Neural cell (in vitro differentiated cells): ENCODE results near the gene STYK1.

Experiments
- CTCF ChIP-seq: fragments of 450-650 bp; IDR thresholded peaks from 2 replicates; pipeline ENCODE4 v1.5.1; 2014; ENCODE audit warnings: antibody characterized with exemption, mild to moderate bottlenecking, moderate library complexity; ENCODE audit not compliant: poor library complexity, severe bottlenecking
- EP300 ChIP-seq: fragments of 450-650 bp; conservative IDR thresholded peaks from 2 replicates; pipeline ENCODE4 v1.6.1; 2014; ENCODE audit warnings: antibody characterized with exemption, mild to moderate bottlenecking, moderate library complexity; ENCODE audit not compliant: poor library complexity, severe bottlenecking
- EZH2 ChIP-seq: fragments of 200-600, 300-800 bp; shearing (Covaris generic), sonication (generic); IDR thresholded peaks from 2 replicates; pipeline ENCODE4 v1.6.1; 2014; ENCODE audit warnings: antibody characterized with exemption, low read length, borderline replicate concordance, mild to moderate bottlenecking; ENCODE audit not compliant: insufficient read depth, poor library complexity, severe bottlenecking
- MXI1 ChIP-seq: fragments of 450-650 bp; conservative IDR thresholded peaks from 2 replicates; pipeline ENCODE4 v1.6.1; 2014; ENCODE audit warnings: antibody characterized with exemption, mild to moderate bottlenecking; ENCODE audit not compliant: poor library complexity, severe bottlenecking
- POLR2AphosphoS5 ChIP-seq: IDR thresholded peaks from 2 replicates; pipeline ENCODE4 v1.6.1; 2012
- RAD21 ChIP-seq: fragments of 450-650 bp; conservative IDR thresholded peaks from 2 replicates; pipeline ENCODE4 v1.6.1; 2014; ENCODE audit warnings: antibody characterized with exemption, mild to moderate bottlenecking, moderate library complexity
- REST ChIP-seq: IDR thresholded peaks from 2 replicates; pipeline ENCODE4 v1.6.1; 2012; ENCODE audit warnings: borderline replicate concordance
- SMC3 ChIP-seq: fragments of 450-650 bp; conservative IDR thresholded peaks from 2 replicates; pipeline ENCODE4 v1.6.1; 2014; ENCODE audit warnings: antibody characterized with exemption, mild to moderate bottlenecking, moderate library complexity; ENCODE audit not compliant: poor library complexity
- TAF1 ChIP-seq: IDR thresholded peaks from 2 replicates; pipeline ENCODE4 v1.6.1; 2012; ENCODE audit warnings: low read depth

- TF ChIP-seq CTCF = no peak
- TF ChIP-seq TAF1 = no peak
- TF ChIP-seq EZH2 = no peak
- no peak for TF ChIP-seq SMC3
- no peak for TF ChIP-seq REST
- TF ChIP-seq RAD21 = no peak
- TF ChIP-seq POLR2AphosphoS5 = no peak
- no peak for TF ChIP-seq EP300
- no peak for TF ChIP-seq MXI1
Measured at GRCh38 chr12:10636611-10637010, 37.2 kb downstream of the STYK1 start.
